HG03439 (cell line): ENCODE data around the gene CUX1.

Experiments
- ATAC-seq: cut with Tn5 transposase; IDR thresholded peaks from one replicate; pipeline ENCODE4 v1.9.1; 2021; ENCODE audit warnings: mild to moderate bottlenecking, moderate library complexity; ENCODE audit not compliant: unreplicated experiment

Gene CUX1

DNA sequence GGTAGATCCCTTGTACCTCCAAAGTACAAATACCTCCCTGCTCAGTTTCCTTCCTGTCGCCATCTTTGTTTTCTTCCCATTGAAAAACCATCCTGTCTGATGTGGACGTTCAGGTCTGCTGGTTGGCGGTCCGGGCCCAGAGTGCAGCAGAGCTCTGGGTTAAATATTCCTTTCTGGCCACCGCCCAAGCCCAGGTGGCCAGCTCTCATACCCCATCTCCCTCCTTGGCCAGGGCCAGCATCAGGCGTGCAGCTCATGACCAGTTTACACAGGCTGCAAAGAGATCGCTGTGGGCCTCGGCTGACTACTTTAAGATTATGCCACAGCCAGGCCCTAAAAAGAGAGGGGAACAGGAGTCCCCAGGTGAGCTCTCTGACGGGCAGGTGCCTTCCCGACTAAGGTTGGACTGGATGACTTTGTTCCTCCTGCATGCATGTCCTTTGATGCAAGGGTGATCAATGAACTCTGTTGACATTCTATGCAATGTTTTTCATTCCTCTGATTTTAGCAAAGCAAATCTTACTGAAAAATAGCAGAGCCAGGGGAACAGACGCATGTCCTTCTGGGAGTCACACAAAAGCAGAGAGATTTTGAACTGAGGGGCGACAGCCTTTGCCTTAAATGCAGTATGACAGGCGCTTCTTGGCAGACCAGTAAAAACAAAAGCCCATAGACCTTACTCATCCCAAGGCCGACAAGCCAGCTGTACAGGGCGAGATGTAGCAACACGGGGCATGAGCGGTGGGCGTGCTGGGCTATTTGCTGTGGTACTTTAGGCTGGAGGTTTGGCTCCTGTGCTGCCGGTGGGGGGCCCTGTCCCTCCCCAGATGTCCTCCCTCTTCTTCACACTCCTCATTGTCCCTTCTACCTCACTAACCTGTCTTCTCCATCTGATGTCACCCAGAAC lies 435.9 kb downstream of the CUX1 start:
- no peak for ATAC-seq

DNA sequence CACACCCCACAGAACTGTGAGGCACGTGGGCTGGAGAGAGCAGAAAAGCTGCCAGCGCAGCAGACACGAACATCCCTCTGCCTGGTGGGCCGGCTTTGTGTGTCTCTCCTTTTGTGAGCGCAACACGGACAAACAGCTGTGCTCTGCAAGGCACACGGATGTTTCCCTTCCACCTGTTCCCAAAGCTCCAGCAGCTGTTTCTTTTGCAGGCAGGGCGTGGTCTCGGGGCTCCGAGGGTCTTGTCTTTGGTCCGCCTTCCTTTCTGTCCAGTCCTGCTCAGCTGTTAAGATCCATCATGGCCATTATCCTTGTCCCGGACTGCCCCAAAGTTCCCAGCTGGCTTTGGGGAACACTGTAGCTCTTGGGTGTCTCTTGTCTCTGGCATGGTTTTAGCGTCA lies 436.5 kb downstream of the CUX1 start:
- no peak for ATAC-seq

DNA sequence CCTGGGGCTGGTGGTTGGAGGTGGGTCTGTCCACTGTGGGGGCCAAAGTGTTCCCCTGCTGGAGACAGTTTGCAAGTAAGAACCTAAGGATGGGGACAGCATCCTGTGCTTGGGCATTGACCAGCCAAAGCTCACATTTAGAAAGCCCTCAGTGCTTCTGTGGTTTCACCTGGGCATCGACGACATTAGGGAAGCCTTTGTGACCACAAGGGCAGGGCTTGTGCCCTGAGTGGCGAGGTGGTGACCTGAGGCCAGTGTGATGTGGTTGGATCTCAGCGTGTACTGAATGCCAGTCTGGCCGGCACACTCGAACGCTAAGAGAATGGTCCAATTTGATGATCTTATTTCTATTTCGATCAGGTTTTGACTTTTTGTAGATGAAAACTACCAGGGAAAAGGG lies 437.1 kb downstream of the CUX1 start:
- no peak for ATAC-seq

DNA sequence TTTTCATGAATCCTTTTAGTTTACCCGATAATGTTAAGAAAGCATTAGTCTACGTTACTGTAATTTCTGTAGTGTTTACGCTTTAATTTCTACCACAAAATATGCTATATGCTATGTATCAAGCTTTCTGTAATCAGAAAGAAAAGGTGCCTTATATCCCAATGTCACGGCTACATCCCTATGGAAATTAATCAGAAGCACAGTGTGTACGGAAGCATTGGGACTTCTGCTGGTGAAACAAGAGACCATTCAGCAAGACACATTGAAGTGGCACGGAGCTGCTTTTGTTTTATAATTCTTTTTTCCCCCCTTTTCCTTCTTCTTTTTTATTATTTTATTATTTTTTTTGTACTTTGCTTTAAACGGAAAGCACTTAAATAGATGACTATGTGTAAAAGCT lies 438.1 kb downstream of the CUX1 start:
- ATAC-seq, result no peak

DNA sequence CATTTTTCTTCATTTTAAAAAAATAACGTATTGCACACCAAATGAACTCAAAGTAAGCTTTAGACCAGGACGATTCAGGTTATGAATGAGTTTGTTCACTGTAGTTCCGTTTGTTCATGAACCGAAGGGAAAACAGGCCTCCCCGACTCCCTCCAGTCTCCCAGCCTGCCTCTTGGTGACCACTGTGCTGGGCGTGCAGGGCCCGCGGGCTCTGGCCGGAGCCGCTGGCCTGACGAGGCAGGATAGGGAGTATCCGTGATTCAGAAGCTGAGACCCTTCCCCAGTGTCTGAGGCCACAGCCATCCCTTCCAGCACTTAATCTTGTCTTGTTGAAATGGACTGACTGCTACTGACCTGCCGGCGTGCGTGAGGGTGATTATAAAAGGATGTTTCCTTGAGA lies 438.5 kb downstream of the CUX1 start:
- no peak for ATAC-seq

DNA sequence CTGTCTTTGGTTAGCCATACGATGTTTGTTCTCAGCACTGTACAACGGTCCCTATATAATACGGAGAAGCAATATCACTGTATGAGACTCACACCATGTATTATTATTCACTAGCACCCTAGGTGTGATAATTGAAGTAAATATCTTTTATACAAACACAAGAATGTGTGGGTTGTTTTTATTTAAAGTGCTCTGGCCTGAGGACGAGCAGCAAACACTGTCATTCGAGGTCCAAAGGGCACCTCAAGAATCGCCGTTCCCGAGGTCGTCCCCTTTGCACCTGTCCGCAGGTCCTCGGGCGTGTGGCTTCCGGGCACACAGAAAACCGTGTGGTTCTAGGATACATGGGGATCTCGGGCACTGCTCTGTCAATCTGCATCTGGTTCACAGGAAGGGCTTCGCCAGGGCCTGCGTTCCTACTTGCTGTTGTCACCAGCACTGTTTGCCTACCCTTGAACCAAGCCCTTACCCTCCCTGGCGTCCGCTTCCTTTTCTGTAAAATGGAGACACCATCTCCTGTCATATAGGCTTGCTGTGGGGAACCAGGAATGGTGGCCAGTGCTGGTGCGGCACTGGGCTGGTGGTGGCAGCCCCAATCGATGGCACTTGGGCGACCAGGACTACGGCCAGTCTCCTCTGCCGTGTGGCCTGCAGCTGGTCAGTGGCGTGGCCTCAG lies 440.8 kb downstream of the CUX1 start:
- no peak for ATAC-seq

DNA sequence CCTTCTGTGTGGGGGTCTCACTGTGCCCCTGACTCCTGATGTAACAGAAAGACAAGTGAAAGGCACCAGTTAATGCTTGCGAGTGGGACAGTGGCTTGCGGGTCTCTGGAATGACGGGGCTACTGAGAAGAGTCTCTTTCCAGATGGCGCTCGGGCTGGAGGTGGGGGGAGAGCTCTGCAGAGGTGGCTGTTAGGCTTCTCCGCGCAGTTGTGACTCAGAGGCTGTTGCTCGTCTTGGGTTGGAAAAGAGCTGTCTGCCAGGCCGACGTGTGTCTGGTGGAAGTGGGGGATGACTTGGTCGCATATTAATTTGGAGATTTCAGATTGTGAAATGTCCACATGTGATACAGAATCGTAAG lies 441.3 kb downstream of the CUX1 start:
- no peak for ATAC-seq

DNA sequence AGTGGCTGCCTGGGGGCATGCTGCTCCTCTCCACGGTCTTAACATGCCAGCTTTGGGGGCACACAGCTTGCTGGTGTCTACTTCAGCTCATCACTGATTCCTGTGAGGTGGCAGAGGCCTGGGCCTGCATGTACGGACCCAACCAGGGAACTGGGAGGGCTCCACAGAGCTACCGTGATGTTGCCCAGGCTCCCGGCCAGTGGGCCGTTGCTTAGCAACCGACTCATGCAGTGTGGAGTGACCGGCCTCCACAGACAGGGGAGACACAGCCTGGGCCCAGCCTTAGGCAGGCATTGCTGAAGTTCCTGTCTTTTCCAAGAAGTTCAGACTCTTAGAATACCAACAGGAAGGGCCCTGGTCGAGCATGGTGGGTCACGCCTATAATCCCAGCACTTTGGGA lies 443.4 kb downstream of the CUX1 start:
- no peak for ATAC-seq

DNA sequence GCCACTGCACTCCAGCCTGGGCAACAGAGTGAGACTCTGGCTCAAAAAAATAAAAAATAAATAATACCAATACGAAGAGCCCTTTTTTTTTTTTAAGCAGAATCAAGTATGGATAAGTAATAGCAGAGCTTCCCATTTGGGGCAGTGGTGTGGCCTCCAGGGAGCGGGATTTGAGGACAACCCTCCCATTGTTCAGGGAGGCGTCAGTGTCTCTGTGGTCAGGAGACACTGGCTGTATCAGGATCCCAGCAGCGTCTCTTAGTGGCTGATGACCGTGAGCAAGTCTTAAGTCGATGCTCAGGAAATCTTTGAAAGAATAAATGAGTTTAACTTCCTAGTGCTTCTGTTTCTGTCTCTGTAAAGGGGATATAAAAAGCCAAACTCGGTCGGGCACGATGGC lies 444.0 kb downstream of the CUX1 start:
- ATAC-seq, result no peak

DNA sequence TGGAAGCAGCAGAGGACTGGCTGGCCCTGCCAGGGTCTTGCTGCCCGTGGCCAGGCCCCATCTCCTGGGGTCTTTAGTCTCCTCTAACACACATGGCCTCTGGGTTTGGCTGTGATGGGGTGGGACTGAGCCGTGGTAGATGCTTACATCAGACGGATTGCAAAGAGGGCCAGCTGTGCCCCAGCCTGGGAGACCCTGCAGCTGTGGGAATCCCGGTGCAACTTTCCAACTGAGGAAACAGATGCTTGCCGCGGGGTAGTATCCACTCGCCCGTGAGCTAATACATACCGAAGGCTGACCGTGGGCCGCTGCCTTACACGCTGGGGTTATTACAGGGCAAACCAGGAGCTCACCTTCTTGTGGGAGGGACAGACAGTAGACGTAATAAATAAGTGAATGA lies 445.1 kb downstream of the CUX1 start:
- no peak for ATAC-seq

DNA sequence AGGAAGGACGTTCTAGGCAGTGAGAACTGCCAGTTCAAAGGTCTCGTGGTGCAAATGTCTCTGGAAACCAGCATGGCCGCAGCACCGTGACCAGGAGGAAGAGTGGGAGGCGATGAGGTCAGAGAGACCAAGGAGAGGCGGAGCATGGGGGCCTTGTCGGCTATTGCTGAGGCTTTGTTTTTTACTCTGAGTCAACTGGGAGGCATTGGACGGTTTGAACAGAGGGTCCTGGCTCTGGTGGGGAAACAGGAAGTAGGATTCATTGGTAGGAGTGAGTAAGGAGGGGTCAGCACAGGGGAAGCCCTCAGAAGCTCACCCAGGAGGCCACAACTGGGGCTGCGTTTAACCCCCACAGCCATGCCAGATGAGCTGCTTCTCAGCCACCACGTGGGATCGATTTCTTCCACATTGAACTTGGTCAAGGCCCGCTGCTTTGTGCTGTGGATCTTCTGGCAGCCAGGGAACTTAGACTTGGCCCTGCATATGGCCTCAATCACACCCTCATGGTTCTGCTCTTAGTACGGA lies 447.0 kb downstream of the CUX1 start:
- no peak for ATAC-seq

DNA sequence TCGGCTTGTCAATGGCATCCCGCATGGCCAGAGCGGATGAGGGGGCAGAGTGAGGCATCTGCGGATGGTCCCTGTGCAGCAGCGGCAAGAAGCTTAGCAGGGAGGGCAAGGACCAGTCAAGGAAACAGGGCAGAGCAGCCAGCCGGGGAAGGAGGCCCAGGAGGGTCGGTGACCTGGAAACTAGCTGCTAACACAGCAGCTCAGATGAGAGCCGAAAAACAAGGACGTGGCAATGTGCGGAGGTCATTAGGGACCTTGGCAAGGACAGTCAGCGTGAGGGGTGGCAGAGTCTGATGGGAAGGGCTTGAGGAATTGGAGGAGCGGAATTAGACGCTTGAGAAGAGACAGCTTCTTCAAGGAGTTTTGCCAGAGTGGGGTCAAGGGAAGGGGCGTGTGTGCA lies 449.1 kb downstream of the CUX1 start:
- ATAC-seq, result no peak

DNA sequence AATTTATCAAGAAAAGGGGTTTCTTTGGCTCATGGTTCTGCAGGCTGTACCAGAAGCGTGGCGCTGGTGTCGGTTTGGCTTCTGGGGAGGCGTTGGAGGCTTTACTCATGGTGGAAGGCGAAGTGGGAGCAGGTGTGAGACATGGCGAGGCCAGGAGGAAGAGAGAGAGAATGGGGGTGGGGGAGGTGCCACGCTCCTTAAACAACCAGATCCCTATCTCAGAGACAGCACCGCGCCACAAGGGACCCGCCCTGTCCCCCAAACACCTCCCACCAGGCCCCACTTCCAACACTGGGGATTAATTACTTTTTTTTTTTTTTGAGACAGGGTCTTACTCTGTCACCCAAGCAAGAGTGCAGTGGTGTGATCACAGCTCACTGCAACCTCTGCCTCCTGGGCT lies 451.2 kb downstream of the CUX1 start:
- ATAC-seq, result no peak

DNA sequence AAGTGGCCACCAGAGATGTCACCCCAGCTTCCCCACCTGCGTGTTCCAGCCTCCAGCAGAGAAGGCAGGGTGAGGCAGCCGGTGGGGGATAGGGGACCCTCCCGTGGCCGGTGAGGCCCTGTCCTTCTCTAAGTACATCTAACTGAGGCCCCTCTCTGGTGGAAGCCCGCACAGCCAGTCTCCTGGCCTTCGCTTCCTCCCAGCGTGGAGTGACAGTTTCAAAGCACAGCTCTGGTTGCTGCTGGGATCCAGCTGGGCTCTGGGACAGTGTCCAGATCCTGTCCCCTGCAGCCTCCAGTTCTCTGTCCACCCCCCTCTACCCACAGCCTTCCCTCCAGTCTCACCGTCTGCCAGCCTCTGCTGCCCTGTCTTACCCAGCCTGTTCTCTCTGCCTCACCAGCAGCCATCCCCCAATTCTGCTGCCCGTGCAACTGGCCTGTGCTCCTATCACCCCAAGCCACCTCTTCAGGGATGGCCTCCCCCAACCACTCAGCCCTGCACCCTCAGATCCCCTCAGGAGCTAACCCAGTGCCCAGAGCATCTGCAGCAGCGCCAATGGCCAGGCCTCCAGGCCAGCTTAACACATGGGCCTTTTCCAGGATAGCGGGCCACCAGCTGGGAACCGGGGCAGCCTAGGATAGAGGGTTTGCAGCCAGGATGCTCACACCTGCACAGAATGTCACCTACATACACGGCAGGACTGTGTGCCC lies 452.9 kb downstream of the CUX1 start:
- ATAC-seq, result no peak

DNA sequence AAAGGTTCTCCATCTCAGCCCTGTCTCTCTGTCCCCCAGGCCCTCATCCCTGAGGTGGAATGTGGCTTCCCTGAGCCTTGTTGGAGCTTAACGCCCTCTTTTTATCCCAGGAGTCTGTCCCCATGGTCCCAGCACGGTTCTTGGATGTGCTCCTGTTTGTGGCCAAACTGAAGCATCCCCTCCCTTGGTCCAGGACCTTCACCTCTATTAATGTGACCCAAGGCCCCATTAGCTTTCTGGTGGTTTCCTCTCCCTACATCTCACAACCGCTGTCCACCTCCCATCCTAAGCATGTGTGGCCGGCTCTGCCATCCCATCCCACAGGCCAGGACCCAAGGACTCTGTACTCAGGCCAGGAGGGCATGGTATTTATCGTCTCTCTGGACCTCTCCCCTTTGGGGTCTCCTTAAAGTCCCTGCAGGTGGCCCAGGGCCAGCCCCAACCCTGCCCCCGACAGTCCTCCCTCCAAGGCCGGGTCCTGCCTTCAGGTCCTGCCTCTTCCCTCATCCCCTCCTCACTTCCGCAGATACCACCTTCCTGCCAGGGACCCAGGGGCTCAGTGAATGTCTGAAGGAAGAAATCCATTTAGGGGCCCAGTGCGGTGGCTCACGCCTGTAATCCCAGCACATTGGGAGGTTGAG lies 453.9 kb downstream of the CUX1 start:
- no peak for ATAC-seq

DNA sequence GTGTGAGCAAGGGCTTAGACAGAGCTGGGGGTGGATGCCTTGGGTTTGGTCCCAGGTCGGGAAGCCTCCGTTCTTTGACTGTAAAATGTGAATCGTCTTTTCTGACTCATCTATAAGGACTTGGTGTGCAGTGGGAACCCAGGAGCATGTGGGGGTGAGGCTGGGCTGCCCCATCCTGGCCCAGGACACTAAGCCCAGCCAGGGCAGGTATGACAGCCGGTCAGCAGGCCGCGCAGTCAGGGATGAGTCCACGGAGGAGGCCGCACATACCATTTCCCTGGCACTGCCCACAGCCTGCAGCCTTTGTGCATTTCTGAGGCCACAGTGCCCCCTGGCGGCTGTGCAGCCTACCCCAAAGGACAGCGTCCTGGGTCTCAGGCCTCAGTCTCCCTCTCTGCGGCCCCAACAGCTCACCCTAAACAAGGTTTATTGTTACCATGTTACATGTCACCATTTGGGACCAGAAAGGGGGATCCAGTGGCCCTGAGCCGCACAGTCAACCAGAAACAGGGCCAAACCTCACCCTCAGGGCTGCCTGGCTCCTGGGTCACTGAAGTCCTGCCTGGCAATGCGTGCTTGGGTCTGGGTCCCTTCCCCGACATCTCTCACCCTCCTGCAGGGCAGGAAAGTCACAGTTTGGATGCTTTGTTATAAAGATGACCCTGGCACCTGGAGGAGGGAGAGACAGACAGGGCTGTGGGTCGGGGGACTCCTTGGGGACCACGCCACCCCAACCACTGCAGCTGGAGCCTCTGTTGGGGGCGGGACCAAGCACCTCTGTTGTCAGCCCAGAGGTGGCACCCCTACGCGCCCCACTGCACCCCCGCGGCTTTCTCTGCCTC lies 454.9 kb downstream of the CUX1 start:
- ATAC-seq, result no peak

DNA sequence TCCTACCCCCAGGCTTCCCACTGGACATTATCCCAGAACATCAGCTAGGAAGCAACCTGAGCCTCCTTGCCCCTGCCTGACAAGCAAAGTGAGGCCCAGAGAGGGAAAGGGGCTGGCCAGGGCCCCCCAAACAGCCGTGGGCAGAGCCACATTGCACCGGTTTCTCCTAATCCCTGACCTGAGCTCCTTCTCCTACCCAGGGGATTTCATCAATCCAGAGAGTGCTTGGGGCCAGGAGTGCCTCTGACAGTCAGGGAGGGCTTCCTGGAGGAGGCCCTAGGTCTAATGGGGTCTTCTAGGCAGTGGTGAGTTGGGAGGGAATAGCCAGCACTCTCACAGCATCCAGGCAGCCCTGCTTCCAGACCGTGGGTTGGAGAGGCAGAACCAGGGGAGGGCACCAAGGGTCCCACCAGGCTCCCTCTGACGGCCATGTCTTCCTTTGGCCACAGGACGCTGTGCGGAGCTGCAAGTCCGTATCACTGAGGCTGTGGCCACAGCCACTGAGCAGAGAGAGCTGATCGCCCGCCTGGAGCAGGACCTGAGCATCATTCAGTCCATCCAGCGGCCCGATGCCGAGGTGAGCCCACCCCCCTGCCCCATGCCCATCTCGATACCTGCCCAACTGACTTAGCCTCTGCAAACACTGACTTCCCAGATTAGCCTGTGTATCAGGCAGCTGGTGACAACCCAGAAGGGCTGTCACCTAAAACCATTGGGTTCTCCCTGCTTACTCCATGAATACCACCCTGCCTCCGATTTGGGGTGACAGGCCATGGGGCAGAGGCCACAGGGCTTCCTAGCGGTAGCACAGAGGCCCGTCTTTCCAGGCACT lies 455.7 kb downstream of the CUX1 start:
- no peak for ATAC-seq

DNA sequence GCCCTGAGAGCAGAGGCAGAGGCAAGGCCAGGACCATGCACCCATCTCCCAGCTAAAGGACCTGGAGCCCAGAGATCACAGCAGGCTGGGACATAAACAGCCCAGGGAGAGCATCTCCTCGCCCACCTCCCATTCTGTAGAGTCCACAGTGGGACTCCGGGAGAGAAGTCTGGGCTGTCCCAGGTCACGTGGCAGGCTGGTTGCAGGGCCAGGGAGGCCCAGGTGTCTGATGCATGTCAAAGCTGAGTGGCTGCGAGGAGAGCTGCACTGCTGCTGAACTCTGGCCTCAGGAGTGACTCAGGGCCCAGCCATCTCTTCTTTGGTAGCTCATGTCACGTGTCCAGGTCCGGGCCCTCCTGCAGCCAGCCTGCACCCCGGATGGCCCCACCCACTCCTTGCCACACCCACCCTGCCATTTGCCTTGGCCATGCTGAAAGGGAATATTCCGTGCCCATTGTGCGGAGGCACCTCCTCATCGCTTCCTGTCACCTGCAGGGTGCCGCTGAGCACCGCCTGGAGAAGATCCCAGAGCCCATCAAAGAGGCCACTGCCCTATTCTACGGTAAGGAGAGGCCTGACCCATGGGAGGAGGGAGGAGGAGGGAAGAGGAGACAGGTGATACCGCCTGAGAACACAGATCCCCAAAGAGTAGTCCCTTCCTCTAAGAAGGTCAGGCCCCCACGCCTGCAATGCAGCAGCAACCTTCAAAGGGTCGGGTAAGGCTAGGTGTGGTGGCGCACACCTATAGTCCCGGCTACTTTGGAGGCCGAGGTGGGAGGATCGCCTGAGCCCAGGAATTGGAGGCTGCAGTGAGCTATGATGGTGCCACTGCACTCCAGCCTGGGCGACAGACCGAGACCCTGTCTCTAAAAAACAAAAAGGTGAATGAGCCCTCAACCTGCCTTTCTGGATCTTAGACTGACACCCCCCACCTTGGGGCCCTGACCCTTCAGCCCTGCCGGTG lies 456.6 kb downstream of the CUX1 start:
- no peak for ATAC-seq
